GM12865 (cell line): ENCODE measurements around the gene KCNAB1.

ENCODE experiments used
- DNase-seq: peaks from one replicate; pipeline ENCODE4 v3.0.0; 2010; ENCODE audit warnings: low read depth
- H3K4me3 ChIP-seq: 2 replicates; pipeline ENCODE4 v1.5.1; 2011; ENCODE audit warnings: mild to moderate bottlenecking, low read depth, low read length, control low read depth
- TF ChIP-seq, protein P1 (sequence below): IDR thresholded peaks from 2 replicates; pipeline ENCODE4 v1.5.1; 2011; ENCODE audit warnings: low read length, control low read depth, low read depth, inconsistent platforms; ENCODE audit not compliant: insufficient read depth; ENCODE audit errors: missing control alignments

The KCNAB1 gene

DNA sequence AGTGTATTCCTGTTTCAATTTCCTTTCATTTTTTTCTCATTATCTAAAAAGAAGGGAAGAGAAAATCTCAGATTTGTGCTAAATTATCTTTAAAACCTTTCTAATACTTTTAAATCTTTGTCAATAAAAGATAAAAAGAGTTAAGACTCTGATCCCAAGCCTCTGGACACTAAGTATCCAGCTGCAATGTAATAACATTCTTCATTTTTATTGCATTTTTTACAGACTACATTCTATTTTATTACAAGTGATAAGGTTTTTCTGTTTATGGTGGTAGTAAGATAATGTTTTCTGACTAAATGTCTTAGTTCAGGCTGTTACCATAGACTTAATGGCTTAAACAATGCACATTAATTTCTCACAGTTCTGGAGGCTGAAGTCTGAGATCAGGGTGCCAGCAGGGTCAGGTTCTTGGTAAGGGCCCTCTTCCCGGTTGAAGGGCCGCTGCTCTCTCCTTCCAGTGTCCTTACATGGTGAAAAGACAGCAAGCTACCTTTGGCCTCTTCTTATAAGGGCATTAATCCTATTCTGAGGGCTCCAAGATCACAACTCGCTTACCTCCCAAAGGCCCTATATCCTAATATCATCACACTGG lies 19.7 kb downstream of the KCNAB1 start:
- DNase-seq, result no peak
- H3K4me3 ChIP-seq, result no peak overlapping the region
- TF ChIP-seq, protein P1, sequence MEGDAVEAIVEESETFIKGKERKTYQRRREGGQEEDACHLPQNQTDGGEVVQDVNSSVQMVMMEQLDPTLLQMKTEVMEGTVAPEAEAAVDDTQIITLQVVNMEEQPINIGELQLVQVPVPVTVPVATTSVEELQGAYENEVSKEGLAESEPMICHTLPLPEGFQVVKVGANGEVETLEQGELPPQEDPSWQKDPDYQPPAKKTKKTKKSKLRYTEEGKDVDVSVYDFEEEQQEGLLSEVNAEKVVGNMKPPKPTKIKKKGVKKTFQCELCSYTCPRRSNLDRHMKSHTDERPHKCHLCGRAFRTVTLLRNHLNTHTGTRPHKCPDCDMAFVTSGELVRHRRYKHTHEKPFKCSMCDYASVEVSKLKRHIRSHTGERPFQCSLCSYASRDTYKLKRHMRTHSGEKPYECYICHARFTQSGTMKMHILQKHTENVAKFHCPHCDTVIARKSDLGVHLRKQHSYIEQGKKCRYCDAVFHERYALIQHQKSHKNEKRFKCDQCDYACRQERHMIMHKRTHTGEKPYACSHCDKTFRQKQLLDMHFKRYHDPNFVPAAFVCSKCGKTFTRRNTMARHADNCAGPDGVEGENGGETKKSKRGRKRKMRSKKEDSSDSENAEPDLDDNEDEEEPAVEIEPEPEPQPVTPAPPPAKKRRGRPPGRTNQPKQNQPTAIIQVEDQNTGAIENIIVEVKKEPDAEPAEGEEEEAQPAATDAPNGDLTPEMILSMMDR, result no peak

DNA sequence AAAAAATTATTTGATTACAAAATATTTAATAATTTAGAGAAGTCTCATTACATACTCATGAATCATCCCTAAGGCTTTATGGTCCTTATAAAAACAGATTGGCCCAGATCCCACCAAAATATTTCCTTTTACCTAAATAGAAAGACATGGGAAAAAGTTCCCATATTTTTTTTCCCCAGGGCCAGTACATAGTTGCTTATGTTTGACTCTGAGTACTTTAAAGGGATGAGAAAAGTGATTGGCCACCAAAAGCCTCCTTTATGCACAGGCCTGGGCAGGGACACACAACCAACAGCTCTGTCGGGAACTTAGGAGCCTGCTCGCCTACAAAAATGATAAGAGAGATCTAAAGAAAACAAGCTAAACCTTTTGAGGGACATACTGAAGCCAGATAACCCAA lies 22.3 kb downstream of the KCNAB1 start:
- no peak for DNase-seq
- TF ChIP-seq, protein P1, result no peak
- no peak overlapping the region for H3K4me3 ChIP-seq

DNA sequence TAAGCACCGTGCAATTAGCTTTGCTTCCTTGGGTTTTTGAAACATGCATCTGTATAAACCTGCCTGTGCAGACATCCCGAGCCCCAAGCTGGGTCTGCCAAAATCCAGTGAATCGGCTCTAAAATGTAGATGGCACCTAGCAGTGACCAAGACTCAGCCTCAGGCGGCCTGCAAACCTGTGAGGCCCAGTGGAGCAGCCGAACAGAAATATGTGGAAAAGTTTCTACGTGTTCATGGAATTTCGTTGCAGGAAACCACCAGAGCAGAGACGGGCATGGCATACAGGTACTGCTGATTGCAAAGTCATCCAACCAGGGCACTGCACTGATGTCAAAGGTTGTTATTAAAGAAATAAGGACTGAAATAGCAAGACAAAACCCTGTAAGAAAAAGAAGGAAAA lies 22.8 kb downstream of the KCNAB1 start:
- DNase-seq, result no peak
- H3K4me3 ChIP-seq, result no peak overlapping the region
- TF ChIP-seq, protein P1, result no peak

DNA sequence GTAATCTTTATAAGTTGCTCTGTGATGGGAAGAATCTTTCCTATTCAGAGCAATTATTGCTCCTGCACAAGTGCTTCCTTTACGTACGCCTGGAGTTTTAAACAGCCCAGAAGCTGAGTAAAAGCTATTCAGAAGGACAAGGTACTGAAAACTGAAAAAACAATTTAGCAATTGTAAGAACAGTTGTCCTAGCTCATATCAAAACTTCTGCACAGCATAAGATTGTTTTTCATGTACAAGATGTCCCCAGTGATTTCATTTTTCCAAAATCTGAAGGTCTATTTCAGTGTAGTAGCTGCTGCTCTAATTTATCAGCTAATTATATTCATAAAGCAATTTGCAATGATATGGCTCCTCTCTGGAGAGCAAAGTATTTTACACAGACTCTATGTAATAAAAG lies 23.7 kb downstream of the KCNAB1 start:
- DNase-seq, result no peak
- no peak overlapping the region for H3K4me3 ChIP-seq
- TF ChIP-seq, protein P1, result no peak

DNA sequence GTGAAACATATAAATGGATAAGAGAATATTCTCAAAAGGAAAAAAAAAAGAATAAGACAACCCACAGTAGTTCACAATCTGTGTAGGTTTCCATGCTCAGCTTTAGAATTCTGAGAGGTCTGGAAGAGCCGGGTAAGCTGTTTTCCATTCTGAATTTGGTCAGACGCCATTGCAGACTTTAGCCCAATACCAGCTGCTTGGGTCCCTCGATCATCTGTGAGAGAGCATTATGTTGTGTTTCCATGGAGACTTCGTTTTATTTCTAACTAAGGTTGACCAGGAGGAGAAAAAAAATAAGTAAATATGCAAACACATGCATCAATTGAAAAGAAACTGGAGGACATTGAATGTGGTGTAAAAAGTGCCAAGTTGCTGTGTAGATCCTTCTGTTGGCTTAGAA lies 25.5 kb downstream of the KCNAB1 start:
- no peak for DNase-seq
- TF ChIP-seq, protein P1, result no peak
- H3K4me3 ChIP-seq, result no peak overlapping the region

DNA sequence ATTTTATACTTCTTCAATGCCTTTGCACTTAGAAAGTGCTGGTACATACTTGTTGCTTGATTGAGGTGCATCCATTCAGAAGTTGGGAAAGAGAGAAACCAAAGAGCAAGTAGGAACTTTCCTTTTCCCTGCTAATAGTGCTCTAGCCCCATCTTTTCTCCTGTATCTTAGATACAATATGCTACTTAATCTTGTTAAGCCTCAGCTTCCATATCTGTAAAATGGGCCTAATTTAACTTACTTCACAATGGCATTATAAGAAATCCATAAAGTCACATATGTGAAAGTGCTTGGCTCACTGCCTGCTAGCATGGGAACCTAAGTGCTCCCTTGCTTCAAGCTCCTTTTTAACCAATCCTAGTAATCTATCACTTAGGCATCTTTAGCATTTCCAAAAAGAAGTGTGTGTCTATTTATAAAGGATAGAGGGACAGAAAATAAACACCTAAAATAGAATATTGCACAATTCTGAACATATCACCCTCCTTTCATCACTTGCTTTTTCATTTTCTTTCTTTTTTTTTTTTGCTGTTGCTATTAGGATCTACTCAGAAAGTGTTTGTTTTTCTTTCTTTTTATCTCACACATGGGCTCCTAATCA lies 28.1 kb downstream of the KCNAB1 start:
- DNase-seq, result no peak
- H3K4me3 ChIP-seq, result no peak overlapping the region
- TF ChIP-seq, protein P1, result no peak

DNA sequence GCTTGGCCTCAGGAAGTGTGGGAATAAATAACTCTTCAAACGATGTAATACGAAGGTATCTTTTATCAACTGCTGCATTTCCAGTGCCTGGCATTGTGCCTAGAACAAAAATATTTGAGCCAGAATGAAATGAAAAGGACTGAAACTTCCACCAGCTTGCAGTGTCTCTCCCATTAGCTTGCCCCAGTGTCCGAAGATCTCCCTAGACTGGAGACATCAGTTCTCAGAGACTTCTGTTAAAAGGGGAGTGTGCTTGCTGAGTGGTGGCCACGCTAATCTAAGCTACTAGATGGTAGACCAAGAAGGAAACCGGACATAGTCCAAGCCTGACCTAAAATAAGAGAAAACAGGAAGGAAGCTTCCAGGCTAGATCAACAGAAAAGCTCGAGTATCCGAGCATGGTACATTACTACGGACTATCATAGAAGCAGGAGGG lies 28.6 kb downstream of the KCNAB1 start:
- TF ChIP-seq, protein P1, result no peak
- DNase-seq, result no peak
- H3K4me3 ChIP-seq, result no peak overlapping the region
